ENCODE results near the gene CRYGA.

GRCh38 chr2:208153156-208153555 is 10.2 kb downstream of the CRYGA start:
- TF ChIP-seq CTCF (IDR thresholded peaks at IDR 0.05; ENCODE audit: low read depth, low read length): no peak
- TF ChIP-seq EZH2phosphoT487 (IDR thresholded peaks at IDR 0.05; ENCODE audit: low read depth): no peak

Measured in OCI-LY3 (cell line).